B cell (primary cell): Measurements from ENCODE around the gene PTPN20.
"Not testable (repeated sequence)": the region's sequence is repeated elsewhere in the genome, so short reads cannot be mapped to it uniquely, and the experiment has no call there.

ENCODE experiments used
- CTCF ChIP-seq: fragments of 200-600 bp; IDR thresholded peaks from one replicate; pipeline ENCODE4 v1.8.0; 2022; ENCODE audit warnings: antibody characterized with exemption, mild to moderate bottlenecking
- EZH2 ChIP-seq: IDR thresholded peaks from 2 replicates; pipeline ENCODE4 v1.6.1; 2012; ENCODE audit warnings: borderline replicate concordance, low read depth, mild to moderate bottlenecking, moderate library complexity, low read length; ENCODE audit not compliant: insufficient read depth, poor library complexity, severe bottlenecking

GRCh38 chr10:46875304-46875703, 35.9 kb upstream of the PTPN20 start:
- not testable (repeated sequence) for TF ChIP-seq CTCF, EZH2
